HEK293T (cell line): ENCODE measurements around the gene TNRC18.
"Not testable (repeated sequence)": the region's sequence is repeated elsewhere in the genome, so short reads cannot be mapped to it uniquely, and the experiment has no call there.

Experiments used
- CTCF ChIA-PET: fragments of 350-600 bp; formaldehyde crosslinking; extraction: SDS; loops from one replicate; lab custom pipeline; 2021; ENCODE audit warnings: antibody characterized with exemption, inconsistent platforms; lab: Yijun Ruan, JAX
- POLR2A ChIA-PET: fragments of 350-600 bp; formaldehyde crosslinking; extraction: SDS; loops from one replicate; lab custom pipeline; 2020; ENCODE audit warnings: antibody characterized with exemption, inconsistent platforms; lab: Yijun Ruan, JAX
- DNase-seq: peaks from one replicate; pipeline ENCODE4 v3.0.0; 2012; ENCODE audit warnings: mixed read lengths; ENCODE audit errors: extremely low spot score
- ARNT ChIP-seq: fragments of 450-650 bp; IDR thresholded peaks from 2 replicates; pipeline ENCODE4 v1.6.1; 2017; ENCODE audit warnings: mild to moderate bottlenecking
- BHLHE40 ChIP-seq: fragments of 450-650 bp; IDR thresholded peaks from 2 replicates; pipeline ENCODE4 v1.6.1; 2016; ENCODE audit warnings: mild to moderate bottlenecking, moderate library complexity, borderline replicate concordance
- CTBP1 ChIP-seq: fragments of 450-650 bp; IDR thresholded peaks from 2 replicates; pipeline ENCODE4 v1.6.1; 2016; ENCODE audit warnings: borderline replicate concordance
- ELF4 ChIP-seq: fragments of 450-650 bp; IDR thresholded peaks from 2 replicates; pipeline ENCODE4 v1.6.1; 2017; ENCODE audit warnings: antibody characterized with exemption
- FOXA1 ChIP-seq: fragments of 450-650 bp; IDR thresholded peaks from 2 replicates; pipeline ENCODE4 v1.6.1; 2016; ENCODE audit warnings: mild to moderate bottlenecking
- FOXK2 ChIP-seq: fragments of 450-650 bp; IDR thresholded peaks from 2 replicates; pipeline ENCODE4 v1.6.1; 2016; ENCODE audit warnings: mild to moderate bottlenecking
- FOXM1 ChIP-seq: fragments of 450-650 bp; IDR thresholded peaks from 2 replicates; pipeline ENCODE4 v1.6.1; 2017; ENCODE audit warnings: mild to moderate bottlenecking, borderline replicate concordance
- HDGF ChIP-seq: fragments of 450-650 bp; IDR thresholded peaks from 2 replicates; pipeline ENCODE4 v1.6.1; 2017; ENCODE audit warnings: antibody characterized with exemption, borderline replicate concordance
- L3MBTL2 ChIP-seq: fragments of 450-650 bp; conservative IDR thresholded peaks from 2 replicates; pipeline ENCODE4 v1.6.1; 2016; ENCODE audit warnings: mild to moderate bottlenecking
- LEF1 ChIP-seq: fragments of 450-650 bp; IDR thresholded peaks from 2 replicates; pipeline ENCODE4 v1.6.1; 2017; ENCODE audit warnings: mild to moderate bottlenecking, borderline replicate concordance
- NFRKB ChIP-seq: fragments of 450-650 bp; IDR thresholded peaks from 2 replicates; pipeline ENCODE4 v1.6.1; 2016; ENCODE audit warnings: mild to moderate bottlenecking, moderate library complexity
- PKNOX1 ChIP-seq: fragments of 450-650 bp; IDR thresholded peaks from 2 replicates; pipeline ENCODE4 v1.6.1; 2016
- SP1 ChIP-seq: fragments of 450-650 bp; IDR thresholded peaks from 2 replicates; pipeline ENCODE4 v1.6.1; 2017
- SUZ12 ChIP-seq: fragments of 450-650 bp; IDR thresholded peaks from 2 replicates; pipeline ENCODE4 v1.6.1; 2016; ENCODE audit warnings: mild to moderate bottlenecking
- TARDBP ChIP-seq: fragments of 450-650 bp; IDR thresholded peaks from 2 replicates; pipeline ENCODE4 v1.6.1; 2016
- ZNF384 ChIP-seq: fragments of 450-650 bp; IDR thresholded peaks from 2 replicates; pipeline ENCODE4 v1.6.1; 2016

The TNRC18 gene

GRCh38 chr7:5276611-5277010 lies 147.0 kb downstream of the TNRC18 start:
- no peak for TF ChIP-seq FOXA1
- TF ChIP-seq BHLHE40: no peak
- no peak for TF ChIP-seq CTBP1
- TF ChIP-seq FOXM1: no peak
- no peak for TF ChIP-seq ZNF384
- no peak for TF ChIP-seq L3MBTL2
- TF ChIP-seq TARDBP: no peak
- TF ChIP-seq SP1: no peak
- TF ChIP-seq PKNOX1: no peak
- no peak for TF ChIP-seq HDGF
- no peak for TF ChIP-seq LEF1
- no peak for TF ChIP-seq SUZ12
- no peak for DNase-seq
- ChIA-PET CTCF (no interaction called here), POLR2A (no interaction called here)

GRCh38 chr7:5276123-5276522 lies 147.5 kb downstream of the TNRC18 start:
- DNase-seq, POLR2A ChIA-PET, CTCF ChIA-PET: not testable (repeated sequence)

DNA sequence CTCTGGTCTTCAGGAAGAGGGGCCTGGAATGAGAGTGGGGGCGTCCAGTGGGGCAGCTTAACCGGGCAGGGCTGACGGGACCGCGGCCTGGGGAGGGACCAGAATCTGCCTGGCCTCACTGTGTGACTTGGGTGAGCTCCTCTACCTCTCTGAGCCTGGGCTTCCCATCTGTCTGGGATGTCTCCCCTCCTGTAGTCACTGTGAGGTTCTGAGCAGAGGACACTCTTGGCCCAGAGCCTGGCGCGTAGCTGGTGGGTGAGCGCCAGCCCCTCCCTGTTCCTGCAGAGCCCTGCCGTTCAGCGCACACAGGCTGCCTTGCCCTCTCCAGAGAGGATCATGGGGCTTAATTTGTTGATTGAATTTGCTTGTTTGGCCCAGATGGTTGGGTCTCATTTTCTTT lies 148.1 kb downstream of the TNRC18 start:
- POLR2A ChIA-PET, CTCF ChIA-PET, DNase-seq: not testable (repeated sequence)

- DNase-seq, POLR2A ChIA-PET, CTCF ChIA-PET: not testable (repeated sequence)
Observed at GRCh38 chr7:5274985-5275431, 148.6 kb downstream of the TNRC18 start.

DNA sequence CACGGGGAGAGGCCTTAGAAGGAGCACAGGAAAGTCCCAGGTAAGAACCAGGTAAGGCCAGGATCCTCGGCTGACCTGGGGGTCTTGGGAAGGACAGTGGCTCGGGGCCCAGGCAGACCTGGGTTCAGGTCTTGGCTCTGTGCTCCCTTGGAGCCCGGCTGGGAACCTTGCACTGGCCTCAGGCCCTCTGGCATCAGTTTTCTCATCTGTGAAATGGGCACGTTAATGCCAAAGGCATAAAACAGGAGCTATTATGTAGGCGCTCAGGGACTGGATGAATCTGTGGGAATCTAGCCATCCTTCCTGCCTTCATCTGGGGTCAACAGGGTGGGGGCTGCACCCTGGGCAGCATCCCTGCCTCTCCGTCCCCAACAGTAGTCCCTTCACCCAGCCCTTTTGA lies 149.2 kb downstream of the TNRC18 start:
- TF ChIP-seq ARNT (no peak), FOXK2 (no peak), TARDBP (no peak), BHLHE40 (no peak), ELF4 (no peak), SUZ12 (no peak), NFRKB (no peak), ZNF384 (no peak), FOXA1 (no peak), LEF1 (no peak), L3MBTL2 (no peak), SP1 (no peak), HDGF (no peak), CTBP1 (no peak), FOXM1 (no peak)
- DNase-seq: no peak
- ChIA-PET POLR2A (no interaction called here), CTCF (no interaction called here)

- DNase-seq, CTCF ChIA-PET: not testable (repeated sequence)
Observed at GRCh38 chr7:5273831-5274405, 149.7 kb downstream of the TNRC18 start.

GRCh38 chr7:5270788-5271187 lies 152.8 kb downstream of the TNRC18 start:
- ChIA-PET CTCF (no interaction called here), POLR2A (no interaction called here)
- DNase-seq: no peak
- TF ChIP-seq HDGF (no peak), SP1 (no peak), CTBP1 (no peak), PKNOX1 (no peak), TARDBP (no peak), L3MBTL2 (no peak), FOXM1 (no peak), FOXA1 (no peak), ZNF384 (no peak), ELF4 (no peak)

More at GRCh38 chr7:5273831-5274405, 149.7 kb downstream of the TNRC18 start:
- POLR2A ChIA-PET: not testable (repeated sequence)

DNA sequence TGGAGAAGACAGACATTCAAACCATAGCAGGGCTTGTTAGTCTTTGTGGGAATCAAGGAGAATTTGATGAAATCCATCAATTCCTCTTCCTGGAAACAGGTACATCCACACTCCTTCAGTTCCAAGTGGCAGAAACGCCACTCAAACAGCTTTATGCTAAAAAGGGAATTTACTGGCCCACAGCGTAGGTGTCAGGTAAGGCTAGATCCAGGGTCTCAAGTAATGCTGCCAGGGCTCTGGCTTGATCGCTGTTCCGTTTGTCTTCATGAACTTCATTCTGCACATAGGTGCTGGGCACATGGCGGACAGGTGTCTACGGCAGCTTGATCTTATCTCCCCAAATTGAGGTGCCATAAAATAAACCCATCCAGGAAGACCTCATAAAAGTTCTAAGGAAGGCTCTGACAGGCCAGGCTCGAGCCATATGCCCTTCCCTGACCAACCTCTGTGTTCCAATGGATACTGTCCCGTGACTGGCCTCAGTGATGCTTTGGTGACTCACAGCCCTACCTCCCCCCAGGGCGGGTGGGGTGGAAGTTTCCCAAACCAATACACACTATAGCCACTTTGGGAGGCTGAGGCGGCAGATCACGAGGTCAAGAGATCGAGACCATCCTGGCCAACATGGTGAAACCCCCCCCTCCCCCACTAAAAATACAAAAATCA lies 153.5 kb downstream of the TNRC18 start:
- POLR2A ChIA-PET, DNase-seq, CTCF ChIA-PET: not testable (repeated sequence)

DNA sequence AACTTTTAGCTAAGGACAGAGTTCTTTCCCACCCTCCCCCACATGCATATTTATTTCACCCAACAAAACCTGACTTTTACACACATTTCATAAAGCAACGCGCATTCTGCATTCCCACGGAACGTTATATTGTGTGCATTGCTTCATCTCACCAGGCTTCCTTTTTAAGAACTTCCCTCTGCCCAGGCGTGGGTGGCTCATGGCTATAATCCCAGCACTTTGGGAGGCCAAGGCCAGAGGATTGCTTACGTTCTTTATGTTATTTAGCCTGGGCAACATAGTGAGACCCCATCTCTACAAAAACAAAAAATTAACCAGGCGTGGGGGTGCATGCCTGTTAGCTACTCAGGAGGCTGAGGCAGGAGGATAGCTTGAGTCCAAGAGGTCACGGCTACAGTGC lies 155.8 kb downstream of the TNRC18 start:
- POLR2A ChIA-PET, CTCF ChIA-PET: not testable (repeated sequence)

More for the DNA sequence above, 155.8 kb downstream of the TNRC18 start:
- not testable (repeated sequence) for DNase-seq
